Measurements from ENCODE around the gene KLHL30.

The KLHL30 gene

GRCh38 chr2:238121511-238122286 lies 16.8 kb upstream of the KLHL30 start:
- DNase-seq, result no peak

- no peak for DNase-seq
These were observed 15.9 kb upstream of the KLHL30 start for GRCh38 chr2:238122287-238123217.

- no peak for DNase-seq
These were observed 15.1 kb upstream of the KLHL30 start for GRCh38 chr2:238123218-238123971.

GRCh38 chr2:238123991-238124470 lies 14.4 kb upstream of the KLHL30 start:
- DNase-seq, result no peak

- DNase-seq, result no peak
These were observed 13.9 kb upstream of the KLHL30 start for GRCh38 chr2:238124488-238125126.

GRCh38 chr2:238125127-238125885 lies 13.2 kb upstream of the KLHL30 start:
- no peak for DNase-seq

GRCh38 chr2:238126338-238126737 lies 12.1 kb upstream of the KLHL30 start:
- no peak for DNase-seq

GRCh38 chr2:238126775-238127164 lies 11.7 kb upstream of the KLHL30 start:
- no peak for DNase-seq

GRCh38 chr2:238127165-238128060 lies 11.1 kb upstream of the KLHL30 start:
- no peak for DNase-seq

GRCh38 chr2:238128061-238128440 lies 10.4 kb upstream of the KLHL30 start:
- DNase-seq, result no peak

GRCh38 chr2:238128534-238129001 lies 9.9 kb upstream of the KLHL30 start:
- DNase-seq, result no peak

GRCh38 chr2:238129166-238130010 lies 9.1 kb upstream of the KLHL30 start:
- DNase-seq, result no peak

GRCh38 chr2:238130111-238130695 lies 8.3 kb upstream of the KLHL30 start:
- no peak for DNase-seq

GRCh38 chr2:238130696-238131628 lies 7.5 kb upstream of the KLHL30 start:
- no peak for DNase-seq

GRCh38 chr2:238131761-238132462 lies 6.6 kb upstream of the KLHL30 start:
- no peak for DNase-seq

GRCh38 chr2:238132463-238133450 lies 5.7 kb upstream of the KLHL30 start:
- DNase-seq, result no peak
